ENCODE data around the gene ACSM3. TPM values are rescaled to one million over a fixed set of nuclear protein-coding genes. Genes with fewer than 3 reads are reported as not detected.

Gene ACSM3
- total and polyA plus RNA-seq, 9 of the 15 experiments (the other 6 are each of a cell fraction or from before 2014, with no cell fraction given): 112 to 420 (median 182) TPM

- TF ChIP-seq MEF2A (IDR thresholded peaks at IDR 0.05; ENCODE audit: control insufficient read depth, low read depth, low read length): 0 out of 2 replicates have a peak, but pooled peaks have one; percentile 35
- no peak; the same call in 1 of the 2 replicates for TF ChIP-seq ZNF24 (IDR thresholded peaks at IDR 0.05)
- no peak for TF ChIP-seq RERE (CRISPR knock-in tag; IDR thresholded peaks at IDR 0.05; ENCODE audit: borderline replicate concordance)
- peak; percentile 85 for TF ChIP-seq ATF7 (IDR thresholded peaks at IDR 0.05)
- no peak for TF ChIP-seq TRIM25 (IDR thresholded peaks at IDR 0.05; ENCODE audit: borderline replicate concordance)
- 0 out of 4 replicates have a peak, but pooled peaks of 1 of the 2 experiments have one; percentile 9 for TF ChIP-seq SRF (CRISPR knock-in tag; IDR thresholded peaks at IDR 0.05)
- TF ChIP-seq ARNT (IDR thresholded peaks at IDR 0.05): 0 out of 4 replicates have a peak, but pooled peaks of 1 of the 2 experiments have one; percentile 13
- peak; percentile 91 for TF ChIP-seq FOXM1 (IDR thresholded peaks at IDR 0.05; ENCODE audit: low read depth)
- TF ChIP-seq FOXM1 (CRISPR knock-in tag; IDR thresholded peaks at IDR 0.05; ENCODE audit: low read depth): no peak
- no peak for TF ChIP-seq ZNF124 (CRISPR knock-in tag; IDR thresholded peaks at IDR 0.05)
- no peak for TF ChIP-seq USF2 (CRISPR knock-in tag; IDR thresholded peaks at IDR 0.05)
- peak; percentile 69 for TF ChIP-seq CTCFL (IDR thresholded peaks at IDR 0.05; ENCODE audit: borderline replicate concordance, insufficient read depth, low read depth, low read length, poor library complexity, severe bottlenecking)
- TF ChIP-seq KLF10 (CRISPR knock-in tag; IDR thresholded peaks at IDR 0.05): no peak
- peak; percentile 90 for TF ChIP-seq POLR2A (conservative IDR thresholded peaks at IDR 0.05)
- peak; percentile 69 for TF ChIP-seq NFIC (IDR thresholded peaks at IDR 0.05)
- TF ChIP-seq PHF20 (IDR thresholded peaks at IDR 0.05; ENCODE audit: partially characterized antibody): peak; percentile 93
These were observed 22.1 kb upstream of the ACSM3 start, which contains the start of gene THUMPD1 (continued) for GRCh38 chr16:20741554-20742285.

All from K562 (cell line).